Nephron (organoid): ENCODE measurements around the gene TXLNG.
"Not testable (repeated sequence)": the region's sequence is repeated elsewhere in the genome, so short reads cannot be mapped to it uniquely, and the experiment has no call there.

Source experiments
- H3K27ac Mint-ChIP-seq, 3 experiments: 2 replicates each; pipeline ENCODE4 v1.8.0; 2020; ENCODE audit warnings: mixed read lengths in 3 of 3, mild to moderate bottlenecking in 2 of 3, moderate library complexity in 1 of 3
- H3K27me3 Mint-ChIP-seq: 2 replicates; pipeline ENCODE4 v1.8.0; 2021; ENCODE audit warnings: low read depth, mild to moderate bottlenecking, moderate library complexity, mixed read lengths
- H3K36me3 Mint-ChIP-seq: 2 replicates; pipeline ENCODE4 v1.8.0; 2020; ENCODE audit warnings: low read depth, mixed read lengths
- H3K4me1 Mint-ChIP-seq: 2 replicates; pipeline ENCODE4 v1.8.0; 2020; ENCODE audit warnings: mixed read lengths
- H3K4me3 Mint-ChIP-seq, 3 experiments: 2 replicates each; pipeline ENCODE4 v1.8.0; 2020; ENCODE audit warnings: mild to moderate bottlenecking in 3 of 3, mixed read lengths in 3 of 3, moderate library complexity in 2 of 3
- H3K9me3 Mint-ChIP-seq: 2 replicates; pipeline ENCODE4 v1.8.0; 2020; ENCODE audit warnings: mixed read lengths
- TF ChIP-seq, protein P1 (sequence below), 3 experiments: fragments of 200-600 bp; sonication (generic); IDR thresholded peaks; one replicate each; pipeline ENCODE4 v1.5.0; 2021; ENCODE audit warnings: antibody characterized with exemption in 3 of 3; ENCODE audit not compliant: unreplicated experiment in 3 of 3

TXLNG gene

GRCh38 chrX:16852617-16853179, 66.4 kb downstream of the TXLNG start:
- Mint-ChIP-seq H3K27me3 (no peaks in the 10 kb centered on the region), H3K4me1 (no peaks in the 10 kb centered on the region), H3K36me3 (peaks cover 92% of the 10 kb centered on the region), H3K4me3 (no peak overlapping the region), H3K27ac (no peak overlapping the region), H3K9me3 (peaks cover 11% of the 10 kb centered on the region)
- TF ChIP-seq, protein P1, sequence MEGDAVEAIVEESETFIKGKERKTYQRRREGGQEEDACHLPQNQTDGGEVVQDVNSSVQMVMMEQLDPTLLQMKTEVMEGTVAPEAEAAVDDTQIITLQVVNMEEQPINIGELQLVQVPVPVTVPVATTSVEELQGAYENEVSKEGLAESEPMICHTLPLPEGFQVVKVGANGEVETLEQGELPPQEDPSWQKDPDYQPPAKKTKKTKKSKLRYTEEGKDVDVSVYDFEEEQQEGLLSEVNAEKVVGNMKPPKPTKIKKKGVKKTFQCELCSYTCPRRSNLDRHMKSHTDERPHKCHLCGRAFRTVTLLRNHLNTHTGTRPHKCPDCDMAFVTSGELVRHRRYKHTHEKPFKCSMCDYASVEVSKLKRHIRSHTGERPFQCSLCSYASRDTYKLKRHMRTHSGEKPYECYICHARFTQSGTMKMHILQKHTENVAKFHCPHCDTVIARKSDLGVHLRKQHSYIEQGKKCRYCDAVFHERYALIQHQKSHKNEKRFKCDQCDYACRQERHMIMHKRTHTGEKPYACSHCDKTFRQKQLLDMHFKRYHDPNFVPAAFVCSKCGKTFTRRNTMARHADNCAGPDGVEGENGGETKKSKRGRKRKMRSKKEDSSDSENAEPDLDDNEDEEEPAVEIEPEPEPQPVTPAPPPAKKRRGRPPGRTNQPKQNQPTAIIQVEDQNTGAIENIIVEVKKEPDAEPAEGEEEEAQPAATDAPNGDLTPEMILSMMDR (IDR thresholded peaks at IDR 0.05; ENCODE audit: unreplicated experiment in 3 of 3): no peak

DNA sequence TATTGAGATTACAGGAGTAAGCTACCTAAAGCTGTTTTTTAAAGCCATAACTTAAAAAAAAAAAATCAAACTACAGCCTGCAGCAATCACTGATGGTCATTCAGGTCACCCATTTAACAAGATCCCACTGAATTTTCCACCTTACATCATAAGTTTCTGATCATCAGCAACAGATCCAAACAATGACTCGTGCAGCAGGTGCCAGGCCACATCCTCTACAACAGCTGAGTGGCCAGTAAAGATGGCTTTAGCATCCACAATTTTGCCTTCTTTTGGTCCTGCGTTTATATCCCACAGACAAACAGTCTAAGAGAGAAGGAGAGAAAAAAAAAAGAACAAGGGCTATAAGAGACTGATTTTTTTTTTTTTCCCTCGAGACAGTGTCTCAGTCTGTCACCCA, 67.3 kb downstream of the TXLNG start:
- no peaks in the 10 kb centered on the region for H3K4me1 Mint-ChIP-seq
- no peak overlapping the region for H3K27ac Mint-ChIP-seq
- TF ChIP-seq, protein P1 (IDR thresholded peaks at IDR 0.05; ENCODE audit: unreplicated experiment in 3 of 3): no peak
- H3K27me3 Mint-ChIP-seq: no peaks in the 10 kb centered on the region
- H3K9me3 Mint-ChIP-seq: peaks cover 12% of the 10 kb centered on the region
- H3K4me3 Mint-ChIP-seq: no peak overlapping the region
- peaks cover 92% of the 10 kb centered on the region for H3K36me3 Mint-ChIP-seq

- no peak overlapping the region for H3K4me3 Mint-ChIP-seq
- TF ChIP-seq, protein P1 (IDR thresholded peaks at IDR 0.05; ENCODE audit: unreplicated experiment in 3 of 3): no peak
- no peak overlapping the region for H3K27ac Mint-ChIP-seq
- H3K36me3 Mint-ChIP-seq: peaks cover 90% of the 10 kb centered on the region
- H3K9me3 Mint-ChIP-seq: peaks cover 12% of the 10 kb centered on the region
- H3K4me1 Mint-ChIP-seq: no peaks in the 10 kb centered on the region
- no peaks in the 10 kb centered on the region for H3K27me3 Mint-ChIP-seq
Observed at GRCh38 chrX:16855363-16856075, 69.3 kb downstream of the TXLNG start.

- Mint-ChIP-seq H3K36me3 (peaks cover 91% of the 10 kb centered on the region), H3K9me3 (peaks cover 12% of the 10 kb centered on the region)
- not testable (repeated sequence) for H3K27me3 Mint-ChIP-seq, H3K4me1 Mint-ChIP-seq, H3K4me3 Mint-ChIP-seq, H3K27ac Mint-ChIP-seq
Observed at GRCh38 chrX:16856076-16856404, 69.8 kb downstream of the TXLNG start.

DNA sequence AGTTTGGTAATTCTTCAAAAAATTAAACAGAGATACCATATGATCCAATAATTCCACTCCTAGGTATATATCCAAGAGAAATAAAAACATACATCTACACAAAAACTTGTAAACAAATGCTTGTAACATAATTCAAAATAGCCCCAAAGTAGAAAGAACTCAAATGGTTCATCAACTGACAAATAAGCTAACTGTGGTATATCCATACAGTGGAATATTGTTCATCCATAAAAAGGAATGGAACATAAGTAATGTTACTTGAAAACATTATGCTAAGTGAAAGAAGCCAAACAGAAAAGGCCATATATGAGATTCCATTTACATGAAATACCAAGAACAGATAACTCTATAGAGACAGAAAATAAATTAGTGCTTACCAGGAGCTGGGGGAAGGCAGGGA, 70.5 kb downstream of the TXLNG start:
- Mint-ChIP-seq H3K27me3 (no peaks in the 10 kb centered on the region), H3K4me3 (no peak overlapping the region), H3K9me3 (peaks cover 12% of the 10 kb centered on the region), H3K36me3 (peaks cover 91% of the 10 kb centered on the region), H3K4me1 (no peaks in the 10 kb centered on the region), H3K27ac (no peak overlapping the region)
- TF ChIP-seq, protein P1 (IDR thresholded peaks at IDR 0.05; ENCODE audit: unreplicated experiment in 3 of 3): no peak

- peaks cover 72% of the 10 kb centered on the region for H3K36me3 Mint-ChIP-seq
- H3K4me3 Mint-ChIP-seq: no peak overlapping the region
- peaks cover 22% of the 10 kb centered on the region for H3K4me1 Mint-ChIP-seq
- TF ChIP-seq, protein P1 (IDR thresholded peaks at IDR 0.05; ENCODE audit: unreplicated experiment in 3 of 3): no peak
- peaks cover under 1% of the 10 kb centered on the region for H3K9me3 Mint-ChIP-seq
- H3K27ac Mint-ChIP-seq: no peak overlapping the region
- no peaks in the 10 kb centered on the region for H3K27me3 Mint-ChIP-seq
Observed at GRCh38 chrX:16862829-16863228, 76.6 kb downstream of the TXLNG start.
